ENCODE measurements around the gene SELENOO. TPM values are rescaled to one million over a fixed set of nuclear protein-coding genes. Genes with fewer than 3 reads are reported as not detected.

Gene SELENOO
- total RNA-seq, 1 experiment from 2014 or later = 21.9 TPM

- no peak for DNase-seq (ENCODE audit: unreplicated experiment)
- POLR2A ChIA-PET = interaction anchor here (0.6 to 1.9 kb wide), 7 partner anchors 8 to 322 kb away, joined by 3 to 10 read pairs (median 5); partner anchors contain the start of genes CHKB, DENND6B and PLXNB2
- Mint-ChIP-seq H3K4me3 (ENCODE audit: unreplicated experiment) (peak overlapping the region; percentile 61), H3K9me3 (ENCODE audit: unreplicated experiment) (no peaks in the 10 kb centered on the region), H3K36me3 (ENCODE audit: insufficient read depth, unreplicated experiment) (no peaks in the 10 kb centered on the region), H3K27ac (ENCODE audit: low read depth, unreplicated experiment) (no peak overlapping the region), H3K27me3 (ENCODE audit: insufficient read depth, unreplicated experiment) (no peaks in the 10 kb centered on the region), H3K4me1 (ENCODE audit: insufficient read depth, unreplicated experiment) (peaks cover 5% of the 10 kb centered on the region)
- BruUV-seq (replicated peaks) = no TSS peak
- CTCF ChIA-PET = interaction anchor here (0.6 to 1.2 kb wide), 3 partner anchors 9 to 16 kb away, joined by 3 to 6 read pairs (median 3); partner anchors contain the start of gene HDAC10
- intact Hi-C loops (cut with micrococcal nuclease) = no loop called here
- TF ChIP-seq, protein P1, sequence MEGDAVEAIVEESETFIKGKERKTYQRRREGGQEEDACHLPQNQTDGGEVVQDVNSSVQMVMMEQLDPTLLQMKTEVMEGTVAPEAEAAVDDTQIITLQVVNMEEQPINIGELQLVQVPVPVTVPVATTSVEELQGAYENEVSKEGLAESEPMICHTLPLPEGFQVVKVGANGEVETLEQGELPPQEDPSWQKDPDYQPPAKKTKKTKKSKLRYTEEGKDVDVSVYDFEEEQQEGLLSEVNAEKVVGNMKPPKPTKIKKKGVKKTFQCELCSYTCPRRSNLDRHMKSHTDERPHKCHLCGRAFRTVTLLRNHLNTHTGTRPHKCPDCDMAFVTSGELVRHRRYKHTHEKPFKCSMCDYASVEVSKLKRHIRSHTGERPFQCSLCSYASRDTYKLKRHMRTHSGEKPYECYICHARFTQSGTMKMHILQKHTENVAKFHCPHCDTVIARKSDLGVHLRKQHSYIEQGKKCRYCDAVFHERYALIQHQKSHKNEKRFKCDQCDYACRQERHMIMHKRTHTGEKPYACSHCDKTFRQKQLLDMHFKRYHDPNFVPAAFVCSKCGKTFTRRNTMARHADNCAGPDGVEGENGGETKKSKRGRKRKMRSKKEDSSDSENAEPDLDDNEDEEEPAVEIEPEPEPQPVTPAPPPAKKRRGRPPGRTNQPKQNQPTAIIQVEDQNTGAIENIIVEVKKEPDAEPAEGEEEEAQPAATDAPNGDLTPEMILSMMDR (IDR thresholded peaks at IDR 0.05; ENCODE audit: unreplicated experiment) = no peak
These were observed 59.6 kb downstream of the SELENOO start for GRCh38 chr22:50260434-50260800.

DNA sequence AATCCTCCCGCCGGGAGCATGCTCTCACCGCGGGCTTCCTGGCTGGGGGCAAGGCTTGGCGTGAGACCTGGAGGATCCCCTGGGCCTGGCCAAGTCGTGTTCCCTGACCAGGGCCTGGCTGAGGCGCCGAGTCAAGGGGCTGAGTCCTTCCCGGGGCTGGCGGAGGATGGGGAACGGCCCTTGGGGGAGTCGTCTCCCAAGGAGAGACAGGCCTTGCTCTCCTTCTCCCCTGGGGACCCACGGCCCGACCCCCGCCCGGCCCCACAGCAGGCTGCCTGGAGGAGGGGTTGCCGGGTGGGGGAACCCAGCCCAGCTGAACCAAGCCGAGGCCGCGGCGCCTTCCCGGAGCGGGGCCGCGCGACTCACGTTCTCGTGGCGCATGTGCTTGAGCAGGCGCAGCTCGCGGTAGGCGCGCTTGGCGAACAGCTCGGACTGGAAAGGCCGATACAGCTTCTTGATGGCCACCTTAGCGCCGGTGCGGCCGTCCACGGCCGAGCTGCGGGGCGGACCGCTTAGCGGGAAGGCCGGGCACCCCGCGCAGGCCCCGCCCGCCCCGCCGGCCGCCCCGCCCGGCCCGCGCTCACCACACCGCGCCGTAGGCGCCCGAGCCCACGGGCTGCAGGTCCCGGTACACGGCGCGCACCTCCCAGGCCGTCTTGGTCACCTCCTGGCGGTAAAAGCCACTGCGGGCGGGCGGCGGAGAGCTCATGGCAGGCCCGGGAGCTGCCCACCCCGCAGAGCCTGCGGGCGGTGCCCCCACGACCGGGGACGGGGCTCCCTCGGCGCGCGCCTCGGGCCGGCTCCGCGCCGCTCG, 60.2 kb downstream of the SELENOO start:
- Mint-ChIP-seq H3K9me3 (ENCODE audit: unreplicated experiment) (no peaks in the 10 kb centered on the region), H3K36me3 (ENCODE audit: insufficient read depth, unreplicated experiment) (no peaks in the 10 kb centered on the region), H3K4me3 (ENCODE audit: unreplicated experiment) (peak overlapping the region; percentile 61), H3K27ac (ENCODE audit: low read depth, unreplicated experiment) (no peak overlapping the region), H3K27me3 (ENCODE audit: insufficient read depth, unreplicated experiment) (no peaks in the 10 kb centered on the region), H3K4me1 (ENCODE audit: insufficient read depth, unreplicated experiment) (peaks cover 5% of the 10 kb centered on the region)
- intact Hi-C loops (cut with micrococcal nuclease) = no loop called here
- TF ChIP-seq, protein P1 (IDR thresholded peaks at IDR 0.05; ENCODE audit: unreplicated experiment) = no peak
- CTCF ChIA-PET = interaction anchor here (0.7 to 1.2 kb wide), 3 partner anchors 8 to 15 kb away, joined by 3 to 6 read pairs (median 6); no protein-coding TSS in a partner anchor
- BruUV-seq (replicated peaks) = no TSS peak
- POLR2A ChIA-PET = interaction anchor here (0.6 to 1.9 kb wide), 9 partner anchors 9 to 321 kb away, joined by 3 to 10 read pairs (median 3); partner anchors contain the start of genes CHKB, DENND6B, HDAC10 and PLXNB2
- DNase-seq (ENCODE audit: unreplicated experiment) = peak; percentile 57

DNA sequence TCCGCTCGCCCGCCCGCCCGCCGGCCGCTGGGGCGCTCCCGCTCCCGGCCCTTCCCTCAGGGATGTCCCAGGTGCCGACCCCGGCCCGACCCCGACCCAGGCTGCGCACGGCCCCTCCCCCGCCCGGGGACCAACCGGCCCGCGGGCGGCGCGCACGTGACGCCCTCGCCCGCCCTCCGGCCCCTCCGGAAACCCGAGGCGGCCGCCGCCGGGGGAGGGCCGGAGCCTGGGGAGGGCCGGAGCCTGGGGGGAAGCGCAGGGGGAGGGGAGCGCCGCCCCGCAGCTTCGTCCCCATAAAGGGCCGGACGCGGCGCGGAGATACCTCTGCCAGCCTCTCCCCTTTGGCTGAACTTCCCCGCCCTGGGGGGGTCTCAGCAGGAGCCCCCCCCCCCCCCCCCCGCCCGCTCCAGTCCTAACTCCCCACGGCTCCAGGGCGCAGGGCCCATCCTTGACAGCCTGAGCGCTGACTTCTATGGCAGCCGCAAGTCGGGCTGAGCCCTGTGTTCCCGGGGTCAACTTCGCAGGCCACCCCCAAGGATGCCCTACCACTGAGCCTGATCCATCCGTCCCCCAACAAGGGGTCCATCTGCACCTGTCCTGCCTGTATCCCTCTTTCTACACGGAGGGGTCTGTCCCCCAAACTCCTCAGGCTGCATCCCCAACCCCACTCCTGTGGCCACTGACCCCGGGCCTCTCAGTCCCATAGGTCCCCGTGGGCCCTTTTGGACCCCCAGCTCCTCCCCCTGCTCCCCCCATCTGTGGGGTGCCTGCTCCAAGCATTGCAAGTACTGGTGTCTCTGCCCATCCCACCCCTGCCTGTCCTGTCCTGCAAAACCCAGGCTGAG, 61.0 kb downstream of the SELENOO start, which contains the start of gene MAPK12:
Gene MAPK12, minus strand, starts transcription at position 69 of the 845 bp plus-strand sequence. CDS start 174 bp downstream, outside the sequence.
- Mint-ChIP-seq H3K27me3 (ENCODE audit: insufficient read depth, unreplicated experiment) (no peaks in the 10 kb centered on the region), H3K4me1 (ENCODE audit: insufficient read depth, unreplicated experiment) (peaks cover 5% of the 10 kb centered on the region), H3K27ac (ENCODE audit: low read depth, unreplicated experiment) (no peak within 1 kb of the TSS), H3K4me3 (ENCODE audit: unreplicated experiment) (peak within 1 kb of the TSS; percentile 66), H3K36me3 (ENCODE audit: insufficient read depth, unreplicated experiment) (no peaks in the 10 kb centered on the region), H3K9me3 (ENCODE audit: unreplicated experiment) (no peaks in the 10 kb centered on the region)
- CTCF ChIA-PET = interaction anchor here (0.9 to 1.6 kb wide), 4 partner anchors 9 to 14 kb away, joined by 4 to 9 read pairs (median 6); no protein-coding TSS in a partner anchor
- POLR2A ChIA-PET = interaction anchor here (0.7 to 2.3 kb wide), 8 partner anchors 10 to 65 kb away, joined by 3 to 11 read pairs (median 5); partner anchors contain the start of genes DENND6B, HDAC10 and PLXNB2
- intact Hi-C loops (cut with micrococcal nuclease) = no loop called here
- no TSS peak for BruUV-seq (replicated peaks)
- TF ChIP-seq, protein P1 (IDR thresholded peaks at IDR 0.05; ENCODE audit: unreplicated experiment) = no peak
- no peak for DNase-seq (ENCODE audit: unreplicated experiment)
